ENCODE results near the gene FGD3. TPM values are rescaled to one million over a fixed set of nuclear protein-coding genes. Genes with fewer than 3 reads are reported as not detected.

FGD3 gene
- total RNA-seq, 1 experiment from 2014 or later: 1.8 TPM

DNA sequence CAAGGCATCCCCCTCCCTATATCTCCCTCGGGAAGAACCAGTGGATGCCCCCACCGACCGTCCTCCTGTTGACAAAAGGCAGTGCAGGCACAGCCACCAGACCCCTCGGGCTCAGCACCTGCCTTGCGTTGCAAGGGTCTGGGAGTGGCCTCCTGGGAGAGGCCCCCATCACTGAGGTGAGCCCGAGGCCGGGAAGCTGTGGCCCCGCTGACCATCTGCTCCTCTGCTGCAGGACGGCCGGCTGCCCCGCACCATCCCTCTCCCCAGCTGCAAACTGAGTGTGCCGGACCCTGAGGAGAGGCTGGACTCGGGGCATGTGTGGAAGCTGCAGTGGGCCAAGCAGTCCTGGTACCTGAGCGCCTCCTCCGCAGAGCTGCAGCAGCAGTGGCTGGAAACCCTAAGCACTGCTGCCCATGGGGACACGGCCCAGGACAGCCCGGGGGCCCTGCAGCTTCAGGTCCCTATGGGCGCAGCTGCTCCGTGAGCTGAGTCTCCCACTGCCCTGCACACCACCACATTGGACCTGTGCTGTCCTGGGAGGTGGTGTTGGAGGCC is 87.9 kb downstream of the FGD3 start:
- TF ChIP-seq, protein P1, sequence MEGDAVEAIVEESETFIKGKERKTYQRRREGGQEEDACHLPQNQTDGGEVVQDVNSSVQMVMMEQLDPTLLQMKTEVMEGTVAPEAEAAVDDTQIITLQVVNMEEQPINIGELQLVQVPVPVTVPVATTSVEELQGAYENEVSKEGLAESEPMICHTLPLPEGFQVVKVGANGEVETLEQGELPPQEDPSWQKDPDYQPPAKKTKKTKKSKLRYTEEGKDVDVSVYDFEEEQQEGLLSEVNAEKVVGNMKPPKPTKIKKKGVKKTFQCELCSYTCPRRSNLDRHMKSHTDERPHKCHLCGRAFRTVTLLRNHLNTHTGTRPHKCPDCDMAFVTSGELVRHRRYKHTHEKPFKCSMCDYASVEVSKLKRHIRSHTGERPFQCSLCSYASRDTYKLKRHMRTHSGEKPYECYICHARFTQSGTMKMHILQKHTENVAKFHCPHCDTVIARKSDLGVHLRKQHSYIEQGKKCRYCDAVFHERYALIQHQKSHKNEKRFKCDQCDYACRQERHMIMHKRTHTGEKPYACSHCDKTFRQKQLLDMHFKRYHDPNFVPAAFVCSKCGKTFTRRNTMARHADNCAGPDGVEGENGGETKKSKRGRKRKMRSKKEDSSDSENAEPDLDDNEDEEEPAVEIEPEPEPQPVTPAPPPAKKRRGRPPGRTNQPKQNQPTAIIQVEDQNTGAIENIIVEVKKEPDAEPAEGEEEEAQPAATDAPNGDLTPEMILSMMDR (conservative IDR thresholded peaks at IDR 0.05): no peak

More for the DNA sequence above, 87.9 kb downstream of the FGD3 start:
- Histone ChIP-seq H3K27me3 (ENCODE audit: insufficient read depth, low read length) (no peaks in the 10 kb centered on the region), H4K91ac (ENCODE audit: insufficient read length, low read depth, low read length) (no peak overlapping the region), H3K23me2 (ENCODE audit: insufficient read length, low read depth, low read length, poor library complexity, severe bottlenecking) (no peaks in the 10 kb centered on the region), H3K14ac (ENCODE audit: insufficient read depth, low read length) (no peak overlapping the region; the same call in 1 of the 2 replicates), H4K8ac (replicated peaks; ENCODE audit: insufficient read length, low read depth, low read length) (no peak overlapping the region), H3K4ac (ENCODE audit: low read depth, low read length) (no peak overlapping the region), H3K23ac (ENCODE audit: insufficient read length, low read depth, low read length) (no peak overlapping the region), H2BK12ac (ENCODE audit: insufficient read length, low read depth, low read length) (no peak overlapping the region), H3K27ac (ENCODE audit: insufficient read length, low read depth, low read length) (no peak overlapping the region), H4K20me1 (ENCODE audit: control insufficient read depth, insufficient read depth, insufficient read length) (no peaks in the 10 kb centered on the region), H2BK15ac (ENCODE audit: low read depth, low read length) (no peak overlapping the region), H2BK5ac (ENCODE audit: insufficient read length, low read length) (no peak overlapping the region), H3K4me2 (ENCODE audit: insufficient read depth, insufficient read length, low read length) (no peak overlapping the region), H2AFZ (ENCODE audit: low read length) (no peak overlapping the region), H2AK5ac (ENCODE audit: insufficient read length, low read length) (no peak overlapping the region), H3K9ac (ENCODE audit: extremely low read depth, insufficient read length, low read length) (no peak overlapping the region), H3K79me1 (ENCODE audit: insufficient read depth, low read depth, low read length, poor library complexity, severe bottlenecking) (no peaks in the 10 kb centered on the region), H3K18ac (ENCODE audit: insufficient read length, low read depth, low read length) (no peak overlapping the region), H3T11ph (ENCODE audit: low read length) (no peak overlapping the region), H3K4me1 (ENCODE audit: insufficient read depth, low read length) (no peaks in the 10 kb centered on the region), H3K9me3 (ENCODE audit: control insufficient read depth, low read depth, low read length) (no peaks in the 10 kb centered on the region), H4K5ac (ENCODE audit: insufficient read length, low read depth, low read length) (no peak overlapping the region), H2BK20ac (ENCODE audit: low read depth, low read length, poor library complexity, severe bottlenecking) (no peak overlapping the region), H3K79me2 (ENCODE audit: insufficient read depth, low read length) (no peaks in the 10 kb centered on the region), H3K56ac (ENCODE audit: insufficient read length, low read depth, low read length) (no peak overlapping the region), H2BK120ac (ENCODE audit: low read depth, low read length, poor library complexity, severe bottlenecking) (no peak overlapping the region)
- WGBS (ENCODE audit: extremely low coverage, insufficient read length, low lambda C conversion rate): no CpG with 5 or more reads among the region's 19 CpGs
- Mint-ChIP-seq H3K4me1 (peaks cover 6 to 24% of the 10 kb centered on the region in 2 experiments), H3K4me3 (no peak overlapping the region), H3K9me3 (no peaks in the 10 kb centered on the region), H3K27me3 (ENCODE audit: low read depth) (no peaks in the 10 kb centered on the region; the same call in 1 of the 2 replicates), H3K27ac (no peak overlapping the region), H3K36me3 (ENCODE audit: insufficient read depth in 1 of 3, low read depth in 3 of 3) (no peaks in the 10 kb centered on the region)
- DNase-seq: no peak
